Measurements from ENCODE around the gene HYI.

The HYI gene

DNA sequence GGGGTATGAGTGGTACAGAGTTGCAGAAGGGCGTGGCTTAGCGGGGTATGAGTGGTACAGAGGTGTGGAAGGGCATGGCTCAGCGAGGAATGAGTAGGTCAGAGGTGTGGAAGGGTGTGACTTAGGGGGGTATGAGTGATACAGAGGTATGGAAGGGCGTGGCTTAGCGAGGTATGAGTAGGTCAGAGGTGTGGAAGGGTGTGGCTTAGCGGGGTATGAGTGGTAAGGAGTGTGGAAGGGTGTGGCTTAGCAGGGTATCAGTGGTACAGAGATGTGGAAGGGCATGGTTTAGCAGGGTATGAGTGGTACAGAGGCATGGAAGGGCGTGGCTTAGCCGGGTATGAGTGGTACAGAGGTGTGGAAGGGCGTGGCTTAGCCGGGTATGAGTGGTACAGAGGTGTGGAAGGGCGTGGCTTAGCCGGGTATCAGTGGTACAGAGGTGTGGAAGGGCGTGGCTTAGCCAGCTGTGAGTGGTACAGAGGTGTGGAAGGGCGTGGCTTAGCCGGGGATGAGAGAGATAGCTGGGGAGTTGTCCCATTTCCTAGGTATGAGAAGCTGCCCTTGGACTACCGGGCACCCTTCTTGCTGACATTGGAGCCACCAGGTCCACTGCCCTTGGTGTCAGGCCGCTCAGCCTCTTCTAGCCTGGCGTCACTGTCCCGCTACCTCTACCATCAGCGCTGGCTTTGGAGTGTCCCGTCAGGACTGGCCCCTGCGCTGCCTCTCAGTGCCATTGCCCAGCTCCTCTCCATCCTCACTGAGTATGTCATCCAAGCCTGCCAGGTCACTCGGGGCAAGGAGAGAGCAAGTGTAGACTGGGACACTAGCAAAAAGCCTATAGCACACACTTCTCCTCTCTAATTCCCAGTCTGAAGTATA lies 29.8 kb downstream of the HYI start:
- Histone ChIP-seq H3K4me1 (no peaks in the 10 kb centered on the region), H3K4me3 (ENCODE audit: low read depth, low read length) (no peak overlapping the region), H3K36me3 (no peaks in the 10 kb centered on the region), H3K27me3 (no peaks in the 10 kb centered on the region), H3K9me3 (no peaks in the 10 kb centered on the region)
- DNase-seq = no peak
- TF ChIP-seq, protein P1, sequence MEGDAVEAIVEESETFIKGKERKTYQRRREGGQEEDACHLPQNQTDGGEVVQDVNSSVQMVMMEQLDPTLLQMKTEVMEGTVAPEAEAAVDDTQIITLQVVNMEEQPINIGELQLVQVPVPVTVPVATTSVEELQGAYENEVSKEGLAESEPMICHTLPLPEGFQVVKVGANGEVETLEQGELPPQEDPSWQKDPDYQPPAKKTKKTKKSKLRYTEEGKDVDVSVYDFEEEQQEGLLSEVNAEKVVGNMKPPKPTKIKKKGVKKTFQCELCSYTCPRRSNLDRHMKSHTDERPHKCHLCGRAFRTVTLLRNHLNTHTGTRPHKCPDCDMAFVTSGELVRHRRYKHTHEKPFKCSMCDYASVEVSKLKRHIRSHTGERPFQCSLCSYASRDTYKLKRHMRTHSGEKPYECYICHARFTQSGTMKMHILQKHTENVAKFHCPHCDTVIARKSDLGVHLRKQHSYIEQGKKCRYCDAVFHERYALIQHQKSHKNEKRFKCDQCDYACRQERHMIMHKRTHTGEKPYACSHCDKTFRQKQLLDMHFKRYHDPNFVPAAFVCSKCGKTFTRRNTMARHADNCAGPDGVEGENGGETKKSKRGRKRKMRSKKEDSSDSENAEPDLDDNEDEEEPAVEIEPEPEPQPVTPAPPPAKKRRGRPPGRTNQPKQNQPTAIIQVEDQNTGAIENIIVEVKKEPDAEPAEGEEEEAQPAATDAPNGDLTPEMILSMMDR (IDR thresholded peaks at IDR 0.05; ENCODE audit: low read depth, low read length) = no peak

DNA sequence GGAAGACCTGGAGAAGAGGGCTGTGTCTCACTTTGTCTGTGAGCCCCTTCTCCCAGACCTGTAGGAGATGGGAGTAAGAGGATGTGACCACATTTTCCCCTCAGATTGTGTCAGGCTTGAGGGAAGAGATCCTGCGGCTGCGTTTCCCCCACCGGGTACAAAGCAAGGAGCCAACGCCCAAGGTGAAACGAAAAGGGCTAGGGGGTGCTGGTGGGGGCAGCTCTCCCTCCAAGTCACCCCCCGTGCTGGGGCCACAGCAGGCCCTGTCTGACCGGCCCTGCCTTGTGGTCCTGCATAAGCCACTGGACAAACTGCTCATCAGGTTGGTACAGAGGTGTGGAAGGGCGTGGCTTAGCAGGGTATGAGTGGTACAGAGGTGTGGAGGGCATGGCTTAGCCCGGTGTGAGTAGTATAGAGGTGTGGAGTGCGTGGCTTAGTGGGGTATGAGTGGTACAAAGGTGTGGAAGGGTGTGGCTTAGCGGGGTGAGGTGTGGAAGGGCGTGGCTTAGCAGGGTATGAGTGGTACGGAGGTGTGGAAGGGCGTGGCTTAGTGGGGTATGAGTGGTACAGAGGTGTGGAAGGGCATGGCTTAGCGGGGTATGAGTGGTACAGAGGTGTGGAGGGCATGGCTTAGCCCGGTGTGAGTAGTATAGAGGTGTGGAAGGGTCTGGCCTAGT lies 30.6 kb downstream of the HYI start:
- H3K36me3 ChIP-seq = no peaks in the 10 kb centered on the region
- TF ChIP-seq, protein P1 (IDR thresholded peaks at IDR 0.05; ENCODE audit: low read depth, low read length) = no peak
- H3K9me3 ChIP-seq = no peaks in the 10 kb centered on the region

DNA sequence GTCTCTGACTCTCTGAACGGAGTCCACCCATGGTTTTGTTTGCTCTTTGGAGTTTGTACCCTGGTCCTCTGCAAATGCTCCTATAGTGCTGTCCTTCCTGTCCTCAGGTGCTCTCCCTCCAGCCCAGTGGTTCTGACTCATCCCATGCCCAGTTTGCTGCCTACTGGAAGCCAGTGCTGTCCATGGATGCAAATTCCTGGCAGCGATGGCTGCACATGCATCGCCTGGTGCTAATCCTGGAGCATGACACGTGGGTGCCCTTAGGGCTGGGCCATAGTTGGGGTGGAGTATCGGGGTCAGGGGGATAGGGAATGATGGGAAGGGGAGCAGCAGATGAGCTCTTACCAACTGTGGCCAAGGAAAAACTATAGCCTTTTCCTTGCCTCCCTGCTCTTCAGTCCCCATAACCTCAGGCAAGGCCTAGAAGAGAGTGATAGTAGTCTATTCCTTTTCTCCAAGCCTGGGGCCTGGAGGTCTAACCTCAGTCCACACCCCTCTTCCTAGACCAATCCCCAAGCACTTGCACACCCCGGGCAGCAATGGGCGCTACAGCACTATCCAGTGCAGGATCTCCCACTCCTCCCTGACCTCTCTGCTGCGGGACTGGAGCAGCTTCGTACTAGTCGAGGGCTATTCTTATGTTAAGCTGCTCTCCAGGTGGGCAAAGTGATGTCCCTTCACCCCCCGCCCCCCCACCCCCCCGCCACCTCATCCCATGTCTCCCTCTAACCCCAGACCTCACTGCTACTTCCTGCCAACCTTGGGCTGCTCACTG lies 31.6 kb downstream of the HYI start:
- TF ChIP-seq, protein P1 (IDR thresholded peaks at IDR 0.05; ENCODE audit: low read depth, low read length) = no peak
- Histone ChIP-seq H3K36me3 (no peaks in the 10 kb centered on the region), H3K9me3 (no peaks in the 10 kb centered on the region), H3K4me3 (ENCODE audit: low read depth, low read length) (no peak overlapping the region), H3K4me1 (no peaks in the 10 kb centered on the region), H3K27me3 (no peaks in the 10 kb centered on the region)
- no peak for DNase-seq

More for the DNA sequence above, 30.6 kb downstream of the HYI start:
- DNase-seq = no peak
- Histone ChIP-seq H3K4me1 (no peaks in the 10 kb centered on the region), H3K27me3 (no peaks in the 10 kb centered on the region), H3K4me3 (ENCODE audit: low read depth, low read length) (no peak overlapping the region)

DNA sequence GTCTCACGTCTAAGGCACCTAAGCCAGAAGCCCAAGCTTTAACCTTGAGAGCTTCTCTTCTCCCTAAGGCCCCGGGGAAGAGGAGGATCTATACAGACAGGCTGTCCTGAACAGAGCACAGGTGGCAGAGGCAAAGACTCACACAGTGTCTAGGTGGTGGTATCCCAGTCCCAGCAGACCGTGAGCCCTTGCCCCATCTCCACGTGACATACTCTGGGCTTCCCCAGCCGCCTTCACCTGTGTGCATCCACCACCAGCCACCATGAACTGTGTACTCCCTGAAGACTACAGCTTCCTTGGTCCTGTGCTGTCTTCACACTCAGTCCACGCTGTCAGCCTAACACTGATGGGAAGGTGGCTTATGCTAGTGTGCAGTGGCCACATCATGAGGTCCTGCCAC lies 32.3 kb downstream of the HYI start:
- Histone ChIP-seq H3K9me3 (no peaks in the 10 kb centered on the region), H3K4me3 (ENCODE audit: low read depth, low read length) (no peak overlapping the region), H3K4me1 (no peaks in the 10 kb centered on the region), H3K36me3 (no peaks in the 10 kb centered on the region), H3K27me3 (no peaks in the 10 kb centered on the region)
- TF ChIP-seq, protein P1 (IDR thresholded peaks at IDR 0.05; ENCODE audit: low read depth, low read length) = no peak
- no peak for DNase-seq

DNA sequence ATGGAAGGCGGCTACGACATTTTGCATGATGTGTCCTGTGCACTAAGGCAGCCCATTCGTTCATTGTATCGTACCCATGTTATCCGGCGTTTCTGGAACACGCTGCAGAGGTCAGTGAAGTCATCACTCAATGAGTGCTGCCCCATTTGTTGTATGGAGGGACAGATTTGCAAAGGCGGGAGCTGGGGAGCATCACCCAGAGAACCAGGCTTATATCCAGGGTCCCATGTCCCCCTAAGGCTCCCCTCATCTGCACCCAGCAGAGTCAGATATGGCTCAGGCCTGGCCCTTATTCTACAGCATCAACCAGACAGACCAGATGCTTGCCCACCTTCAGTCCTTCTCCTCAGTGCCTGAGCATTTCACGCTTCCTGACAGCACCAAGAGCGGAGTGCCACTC lies 32.9 kb downstream of the HYI start:
- TF ChIP-seq, protein P1 (IDR thresholded peaks at IDR 0.05; ENCODE audit: low read depth, low read length) = no peak
- no peaks in the 10 kb centered on the region for H3K36me3 ChIP-seq
- H3K4me1 ChIP-seq = no peaks in the 10 kb centered on the region
- no peaks in the 10 kb centered on the region for H3K9me3 ChIP-seq
- no peaks in the 10 kb centered on the region for H3K27me3 ChIP-seq
- no peak overlapping the region for H3K4me3 ChIP-seq (ENCODE audit: low read depth, low read length)
- no peak for DNase-seq

All from BE2C (cell line).